Caki2 (cell line): Measurements from ENCODE around the gene TMEM170A. TPM values are rescaled to one million over a fixed set of nuclear protein-coding genes. Genes with fewer than 3 reads are reported as not detected.

Source experiments
- DNase-seq: peaks from one replicate; pipeline ENCODE4 v3.0.0-alpha.2; 2015; ENCODE audit warnings: low read depth
- in situ Hi-C: cut with HindIII; loops from 2 replicates; pipeline ENCODE4 v1.10.0; 2016; ENCODE audit warnings: low sequenced_read_pairs, low pct_unique_long_range_greater_than_20kb, mixed read lengths
- total RNA-seq: library from RNA; depleted of rRNA; stranded (reverse); fragments of >200 nt; shearing (Covaris generic); gene quantifications from 2 replicates; pipeline ENCODE4 v1.2.3, GENCODE V29; 2014; ENCODE audit warnings: low replicate concordance; rRNA removed

The TMEM170A gene
- total RNA-seq, 1 experiment from 2014 or later, result 14.9 TPM

GRCh38 chr16:75420987-75421819, 43.3 kb downstream of the TMEM170A start:
- peak; percentile 44 for DNase-seq
- in situ Hi-C loops, result no loop called here

GRCh38 chr16:75416904-75417565, 47.5 kb downstream of the TMEM170A start:
- no peak for DNase-seq
- in situ Hi-C loops, result no loop called here

DNA sequence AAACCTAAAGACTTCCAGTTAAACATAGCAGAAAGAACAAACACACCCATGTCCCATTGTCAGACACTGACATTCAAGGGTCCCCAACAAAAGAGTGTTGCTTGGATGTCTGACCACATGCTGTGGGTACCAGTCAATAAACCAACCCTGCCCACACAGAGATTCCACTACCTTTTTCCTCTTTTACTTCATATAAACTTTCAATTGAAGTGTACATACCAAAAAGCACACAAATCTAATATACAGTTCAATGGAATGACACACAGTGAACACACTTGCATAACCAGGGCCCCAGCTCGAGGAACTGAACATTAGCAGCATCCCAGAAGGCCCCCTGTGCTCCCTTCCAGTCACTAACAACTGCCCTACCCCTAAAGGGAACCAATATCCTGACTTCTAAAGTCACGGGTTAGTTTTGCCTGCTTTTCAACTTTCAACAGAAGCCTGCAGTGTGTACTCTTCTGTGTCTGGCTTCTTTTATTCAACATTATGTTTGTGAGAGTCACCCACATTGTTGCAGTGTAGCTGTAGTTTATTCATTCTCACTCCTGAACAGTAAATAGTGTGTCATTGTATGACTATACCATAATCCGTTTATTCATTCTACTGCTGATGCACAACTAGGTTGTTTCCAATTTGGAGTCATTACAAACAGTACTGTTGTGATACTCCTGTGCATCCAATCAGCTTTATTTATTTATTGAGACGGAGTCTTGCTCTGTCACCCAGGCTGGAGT, 49.2 kb downstream of the TMEM170A start:
- in situ Hi-C loops, result no loop called here
- DNase-seq, result no peak

DNA sequence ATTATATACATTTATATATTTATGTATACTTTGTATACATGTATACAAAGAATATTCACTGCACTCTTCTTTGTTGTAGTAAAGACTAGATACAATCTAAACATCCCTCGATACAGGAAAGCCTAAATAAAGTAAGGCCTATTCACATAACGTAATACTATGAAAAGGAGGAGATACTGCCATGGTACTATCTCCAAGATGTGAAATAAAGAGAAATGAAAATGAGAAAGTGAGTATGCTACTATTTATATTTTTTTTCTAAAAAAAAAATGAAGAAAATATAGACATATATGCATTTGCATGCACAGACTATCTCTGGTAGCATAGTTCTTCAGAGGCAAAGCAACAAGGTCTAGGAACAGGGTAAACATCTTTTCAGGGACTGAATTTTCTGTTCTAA, 50.5 kb downstream of the TMEM170A start:
- no peak for DNase-seq
- in situ Hi-C loops, result no loop called here

- DNase-seq, result no peak
- in situ Hi-C loops, result no loop called here
These were observed 57.5 kb downstream of the TMEM170A start for GRCh38 chr16:75406943-75407342.

GRCh38 chr16:75402821-75403475, 61.5 kb downstream of the TMEM170A start:
- in situ Hi-C loops, result no loop called here
- peak; percentile 37 for DNase-seq

- DNase-seq, result no peak
- in situ Hi-C loops, result no loop called here
These were observed 62.2 kb downstream of the TMEM170A start for GRCh38 chr16:75402159-75402820.

- in situ Hi-C loops, result no loop called here
- no peak for DNase-seq
These were observed 62.8 kb downstream of the TMEM170A start for GRCh38 chr16:75401691-75402090.

DNA sequence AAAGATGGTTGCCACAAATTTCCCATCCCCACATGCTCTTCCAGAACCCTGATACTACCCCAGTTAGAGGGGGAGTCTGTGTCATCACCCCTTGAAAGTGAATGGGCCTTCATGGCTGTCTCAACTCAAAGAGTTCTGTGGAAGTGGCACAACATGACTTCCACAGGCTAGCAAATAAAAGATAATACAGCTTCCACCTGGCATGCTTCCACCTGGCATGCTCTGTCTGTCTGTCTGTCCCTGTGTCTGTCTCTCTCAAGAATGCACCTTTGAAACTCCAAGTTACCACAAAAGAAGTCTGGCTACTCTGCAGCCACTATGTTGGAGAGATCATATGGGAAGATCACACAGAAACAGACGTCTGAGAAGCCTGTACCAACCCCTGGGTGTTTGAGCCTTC, 66.2 kb downstream of the TMEM170A start:
- no peak for DNase-seq
- in situ Hi-C loops, result no loop called here

GRCh38 chr16:75394941-75395340, 69.5 kb downstream of the TMEM170A start:
- in situ Hi-C loops, result no loop called here
- no peak for DNase-seq

Other genes with a start within 250 kb of the TMEM170A start
- gene CTRB1, start 245.7 kb downstream of the TMEM170A start, total RNA-seq, result not detected in 2 replicates
- 85.7 and 94.2 TPM in 2 replicates for gene BCAR1, start 213.1 kb downstream of the TMEM170A start, total RNA-seq
- 34.9 and 64.6 TPM in 2 replicates for gene CFDP1, start 31.2 kb downstream of the TMEM170A start, total RNA-seq
- gene CHST6, start 30.8 kb upstream of the TMEM170A start, total RNA-seq, result under 0.01 and 0.03 TPM in 2 replicates
- gene CHST5, start 71.4 kb upstream of the TMEM170A start, total RNA-seq, result not detected in 2 replicates
- 23.9 and 24.8 TPM in 2 replicates for gene TMEM231, start 91.6 kb upstream of the TMEM170A start, total RNA-seq
- gene GABARAPL2, start 101.7 kb upstream of the TMEM170A start, total RNA-seq, result 16.3 and 36.3 TPM in 2 replicates
- gene ADAT1, start 158.6 kb upstream of the TMEM170A start, total RNA-seq, result 47.3 and 56.2 TPM in 2 replicates
- 178 and 198 TPM in 2 replicates for gene KARS1, start 183.0 kb upstream of the TMEM170A start, total RNA-seq
- gene TERF2IP, start 183.1 kb upstream of the TMEM170A start, total RNA-seq, result 9.8 and 16.8 TPM in 2 replicates
- not detected in 2 replicates for gene CPHXL2, start 212.3 kb upstream of the TMEM170A start, total RNA-seq
- gene DUXB, start 236.8 kb upstream of the TMEM170A start, total RNA-seq, result not detected in 2 replicates